Sciatic nerve (tissue), 2 donors: Measurements from ENCODE around the gene HABP2. TPM values are rescaled to one million over a fixed set of nuclear protein-coding genes. Genes with fewer than 3 reads are reported as not detected.

ENCODE experiments used
- ATAC-seq: fragments of 200-7000 bp; cut with Tn5 transposase; one replicate; pipeline ENCODE4 v1.9.1; 2020; ENCODE audit warnings: mild to moderate bottlenecking, moderate library complexity
- DNase-seq: peaks from one replicate; pipeline ENCODE4 v3.0.0-alpha.2; 2020; ENCODE audit warnings: low spot score
- intact Hi-C: fragments of 100-400 bp; cut with DNase I; formaldehyde crosslinking; loops from one replicate; pipeline ENCODE4 v1.14.2; 2022
- total RNA-seq: library from RNA; stranded (reverse); fragmentation: NEBNext Ultra II Directional; extraction: Animal tissue kit (Norgen Biotek cat#: 25700); gene quantifications from one replicate; pipeline ENCODE4 v1.2.1, GENCODE V29; 2021
- donor health status: DM: no; HTN: no; CAD: no.
- donor health status: DM: no; HTN: no; CAD: no.

The HABP2 gene
- total RNA-seq, 1 donor from 2014 or later, result not detected

DNA sequence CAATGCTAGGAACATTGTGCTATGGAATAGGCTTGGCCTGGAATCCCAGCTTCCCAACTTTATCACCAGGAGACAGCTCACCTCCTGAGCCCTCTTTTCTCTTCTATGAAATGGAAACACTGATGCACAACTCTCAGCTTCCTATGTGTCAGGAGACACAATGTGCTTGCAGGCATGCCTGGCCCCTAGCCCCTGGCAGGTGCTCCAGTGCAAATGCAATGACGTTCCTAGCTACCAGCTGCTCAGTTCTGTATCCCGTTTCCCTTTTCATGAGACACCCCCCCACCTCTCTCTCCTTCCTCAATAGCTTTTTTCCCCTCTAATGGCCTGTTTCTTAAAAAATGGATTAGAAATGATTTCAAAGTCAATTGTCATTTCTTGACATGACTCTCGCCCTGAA lies 30.7 kb downstream of the HABP2 start:
- DNase-seq (no peak), ATAC-seq (no peak)
- intact Hi-C loops, result no loop called here

DNA sequence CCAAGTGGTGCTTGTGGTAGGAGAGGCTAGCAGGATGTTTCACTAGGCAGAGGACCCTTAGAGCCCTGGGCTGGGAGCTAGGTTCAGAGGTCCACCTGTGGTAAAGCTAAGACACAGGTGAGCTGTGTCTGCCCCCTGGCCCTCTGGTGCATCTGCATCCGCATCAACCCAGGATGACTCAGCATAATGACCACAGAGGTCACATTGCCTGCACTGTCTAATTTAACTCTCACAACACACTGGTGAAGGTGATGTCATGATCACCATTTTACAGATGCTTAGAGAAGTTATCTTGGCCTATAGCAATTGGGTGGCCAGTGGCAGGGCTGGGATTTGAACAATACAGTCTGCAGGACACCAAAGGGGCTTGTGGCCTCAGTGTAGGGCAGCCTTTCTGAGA lies 33.1 kb downstream of the HABP2 start:
- no peak for DNase-seq
- intact Hi-C loops, result no loop called here
- ATAC-seq, result no peak

DNA sequence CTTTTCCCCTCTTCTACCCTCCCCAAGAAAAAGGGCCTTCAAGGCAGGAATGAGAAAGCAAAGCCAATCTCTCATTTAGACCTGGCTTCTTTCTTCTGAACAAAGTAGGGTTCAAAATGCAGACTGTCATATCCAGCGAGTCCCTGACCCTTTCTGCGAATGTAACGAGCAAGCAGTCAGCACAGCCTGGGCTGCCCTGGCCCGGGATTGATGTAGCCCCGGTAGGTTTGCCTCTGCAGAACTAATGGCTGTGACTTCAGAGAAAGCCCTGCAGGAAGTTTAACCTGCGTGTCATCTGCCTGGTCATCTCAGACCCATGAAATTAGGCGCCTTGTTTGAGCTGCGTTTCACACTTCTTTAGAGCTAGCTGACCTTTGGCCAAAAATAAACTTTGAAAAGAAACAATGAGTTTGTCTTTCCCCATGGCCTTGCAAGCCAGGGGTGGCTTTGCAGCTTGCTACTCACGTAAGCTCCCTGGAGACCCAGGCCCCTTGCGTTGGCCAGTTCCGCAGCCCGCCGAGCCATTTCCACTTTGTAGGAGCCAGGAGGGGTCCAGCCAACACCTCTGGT lies 36.4 kb downstream of the HABP2 start:
- ATAC-seq (no peak), DNase-seq (no peak)
- intact Hi-C loops, result no loop called here

DNA sequence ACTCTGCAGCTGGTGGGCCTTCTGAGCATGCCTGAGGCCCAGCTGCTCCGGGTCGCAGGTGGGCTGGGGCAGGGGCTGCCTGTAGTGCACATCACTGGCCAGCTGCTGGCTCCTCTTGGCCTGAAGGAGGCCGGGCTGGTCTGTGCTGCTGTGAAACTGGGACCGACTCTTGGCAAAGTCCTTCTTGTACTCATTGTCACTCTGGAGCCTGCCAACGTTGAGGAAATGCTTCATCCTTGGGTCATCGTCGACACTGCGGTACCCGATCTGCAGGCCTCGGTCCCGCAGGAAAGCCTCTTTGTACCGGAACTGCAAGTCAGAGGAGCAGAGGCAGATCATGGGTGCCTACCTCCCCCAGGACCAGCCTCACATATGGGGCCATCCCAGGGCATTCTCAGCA lies 37.7 kb downstream of the HABP2 start:
- intact Hi-C loops, result no loop called here
- ATAC-seq (no peak), DNase-seq (no peak)

DNA sequence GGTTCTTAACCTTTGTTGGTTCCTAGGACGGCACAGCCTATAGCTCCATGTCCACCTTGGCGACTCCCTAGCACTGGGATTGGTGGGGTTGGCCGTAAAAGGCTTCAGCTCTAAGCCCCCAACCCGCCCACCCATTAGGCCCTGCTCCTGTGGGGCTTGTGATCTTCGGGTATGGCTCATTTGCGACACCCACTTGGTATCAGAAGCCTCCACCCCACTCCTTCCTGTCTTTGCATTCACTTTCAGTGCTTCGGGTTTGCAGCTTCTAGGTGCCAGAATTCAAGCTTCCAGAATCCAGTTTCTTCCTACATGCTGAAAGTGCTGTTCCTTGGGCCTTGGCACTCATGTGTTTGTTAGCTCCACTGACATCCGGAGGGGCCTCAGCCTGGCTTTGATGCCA lies 39.5 kb downstream of the HABP2 start:
- DNase-seq, result no peak
- no peak for ATAC-seq
- intact Hi-C loops, result no loop called here

DNA sequence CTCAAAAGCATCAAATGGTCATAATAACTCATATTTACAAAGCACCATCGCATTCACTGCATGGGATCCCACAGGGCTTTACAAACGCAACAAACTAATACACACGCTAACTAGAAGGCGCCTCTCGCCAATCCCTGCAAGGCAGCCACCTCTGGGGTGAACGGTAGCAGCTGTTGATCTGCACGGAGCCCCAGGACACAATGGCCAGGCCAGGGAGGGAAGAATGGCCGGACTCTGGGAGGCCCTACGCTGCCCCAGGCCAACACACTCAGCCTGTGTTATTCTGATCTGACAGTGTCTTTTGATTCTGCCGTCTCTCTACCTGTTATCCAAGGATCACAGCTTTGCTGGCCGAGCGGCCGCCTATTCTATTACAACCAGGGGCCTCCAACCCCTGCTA lies 41.8 kb downstream of the HABP2 start:
- intact Hi-C loops, result no loop called here
- DNase-seq (no peak), ATAC-seq (no peak)

DNA sequence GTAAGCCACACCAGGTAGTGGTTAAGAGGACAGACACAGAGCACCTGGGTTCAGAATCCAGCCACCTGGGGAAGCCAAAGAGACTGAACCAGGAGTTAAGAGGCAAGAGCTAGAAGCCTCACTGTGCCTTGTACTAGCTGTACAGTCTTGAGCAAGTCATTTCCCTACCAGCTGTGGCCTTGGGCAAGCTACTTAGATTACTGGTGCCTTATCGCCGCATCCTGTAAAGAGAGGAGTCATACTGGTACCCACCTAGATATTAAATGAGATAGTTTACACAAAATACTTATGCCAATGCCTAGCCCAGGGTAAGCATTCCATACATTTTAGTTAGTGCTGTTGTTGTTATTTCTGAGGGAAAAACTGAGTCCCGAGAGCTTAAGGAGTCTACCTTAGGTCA lies 47.7 kb downstream of the HABP2 start:
- DNase-seq (no peak), ATAC-seq (no peak)
- intact Hi-C loops, result no loop called here

DNA sequence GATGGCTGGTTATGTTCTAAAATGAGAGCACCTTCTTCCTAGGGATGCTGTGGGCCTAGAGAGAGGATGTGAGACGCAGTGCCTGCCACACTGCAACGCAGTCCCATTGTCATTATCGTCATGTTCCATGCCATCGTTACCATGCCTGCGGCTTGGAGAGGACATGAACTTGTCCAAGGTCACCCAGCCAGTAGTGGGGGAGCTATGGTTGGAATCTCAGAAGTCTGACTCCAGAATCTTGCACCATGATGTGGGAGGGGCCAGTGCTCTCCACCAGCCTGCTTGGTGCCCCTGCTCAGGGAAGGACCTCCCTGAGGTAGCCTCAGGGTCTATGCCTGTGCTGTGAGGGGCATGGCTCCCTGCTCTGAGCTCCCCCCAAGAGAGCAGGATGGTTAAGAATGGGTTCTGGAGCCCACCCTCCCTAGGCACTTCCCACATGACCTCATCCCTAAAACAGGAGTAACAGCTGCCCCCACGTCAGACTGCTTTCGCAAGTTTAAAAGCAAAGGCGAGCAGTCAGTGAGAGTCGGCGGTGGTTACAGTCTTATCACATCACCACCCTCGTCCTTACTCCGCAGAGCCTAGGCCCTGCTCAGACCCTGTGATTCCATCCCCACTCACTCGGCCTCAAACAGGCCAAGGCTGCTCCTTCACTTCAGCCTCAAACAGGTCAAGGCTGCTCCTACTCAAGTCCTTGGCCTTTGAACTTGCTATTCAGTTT lies 50.4 kb downstream of the HABP2 start:
- DNase-seq, result no peak
- intact Hi-C loops, result no loop called here
- ATAC-seq, result no peak

DNA sequence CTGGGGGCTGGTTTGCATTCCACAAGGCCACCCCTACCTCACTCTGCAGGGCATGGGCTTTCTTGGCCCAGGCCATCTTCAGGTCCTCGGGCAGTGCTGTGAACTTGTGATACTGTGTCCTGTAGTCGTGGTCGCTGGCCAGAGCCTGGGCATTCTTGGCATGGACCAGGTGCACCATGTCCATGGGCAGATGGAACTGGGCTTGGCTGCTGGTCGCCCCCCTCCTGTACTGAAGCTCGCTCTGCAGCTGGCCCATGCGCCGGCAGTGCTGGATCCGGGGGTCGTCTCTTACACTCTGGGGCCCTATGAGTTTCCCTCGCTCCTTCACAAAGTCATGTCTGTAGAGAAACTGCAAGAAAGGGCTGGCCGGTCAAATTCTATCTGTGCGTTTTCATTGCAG lies 51.7 kb downstream of the HABP2 start:
- intact Hi-C loops, result no loop called here
- no peak for ATAC-seq
- DNase-seq, result no peak

DNA sequence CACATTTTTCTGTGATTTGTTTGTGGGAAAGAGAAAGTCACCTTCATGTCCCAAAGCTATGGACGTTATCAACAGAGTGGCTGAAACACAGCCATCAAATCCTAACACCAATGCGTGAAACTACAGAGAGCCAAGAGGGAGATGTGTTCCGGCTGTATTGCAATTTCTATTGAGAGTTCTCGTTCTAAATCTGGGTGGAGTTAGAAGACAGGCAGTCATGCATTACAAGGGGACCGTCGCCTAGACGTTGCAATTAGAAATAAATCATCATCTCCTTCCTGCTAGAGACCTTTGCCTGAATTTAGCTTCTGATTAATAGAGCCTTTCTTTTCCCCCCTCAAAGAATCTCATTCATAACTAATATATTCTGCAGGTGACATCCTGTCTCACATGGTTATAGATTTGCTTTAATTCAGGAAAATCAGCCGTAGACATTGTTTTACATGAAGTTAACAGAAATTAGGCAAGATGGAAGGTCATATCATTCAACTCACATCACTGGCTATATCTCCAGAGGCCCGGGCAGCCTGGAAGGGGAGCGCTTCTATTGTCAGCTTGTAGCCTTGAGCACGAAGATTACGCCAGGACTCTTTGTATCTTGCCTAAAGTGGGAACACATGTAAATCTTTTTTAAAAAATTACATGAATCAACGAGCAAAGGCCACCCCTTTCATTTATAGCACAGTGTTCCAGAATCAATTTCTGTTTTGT lies 52.6 kb downstream of the HABP2 start:
- DNase-seq (no peak), ATAC-seq (no peak)
- intact Hi-C loops, result no loop called here

DNA sequence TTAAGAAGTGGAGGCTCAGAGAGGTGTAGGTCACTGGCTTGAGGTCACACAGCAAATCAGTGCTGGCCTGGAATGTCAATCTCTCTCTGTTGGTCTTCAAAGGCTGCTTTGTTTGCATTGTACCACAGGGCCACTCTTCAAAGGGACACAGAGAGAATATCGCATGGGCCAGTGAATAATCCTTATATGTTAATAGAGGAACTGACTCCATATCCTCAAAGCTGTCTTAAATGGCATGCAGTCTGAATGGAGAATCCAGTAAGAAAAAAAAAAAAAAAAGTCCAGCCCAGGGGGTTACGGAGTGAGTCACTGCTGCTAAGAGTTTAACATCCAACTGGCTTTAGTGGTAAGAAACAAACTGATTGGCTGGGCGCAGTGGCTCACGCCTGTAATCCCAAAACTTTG lies 56.9 kb downstream of the HABP2 start:
- intact Hi-C loops, result no loop called here
- DNase-seq (no peak), ATAC-seq (no peak)

DNA sequence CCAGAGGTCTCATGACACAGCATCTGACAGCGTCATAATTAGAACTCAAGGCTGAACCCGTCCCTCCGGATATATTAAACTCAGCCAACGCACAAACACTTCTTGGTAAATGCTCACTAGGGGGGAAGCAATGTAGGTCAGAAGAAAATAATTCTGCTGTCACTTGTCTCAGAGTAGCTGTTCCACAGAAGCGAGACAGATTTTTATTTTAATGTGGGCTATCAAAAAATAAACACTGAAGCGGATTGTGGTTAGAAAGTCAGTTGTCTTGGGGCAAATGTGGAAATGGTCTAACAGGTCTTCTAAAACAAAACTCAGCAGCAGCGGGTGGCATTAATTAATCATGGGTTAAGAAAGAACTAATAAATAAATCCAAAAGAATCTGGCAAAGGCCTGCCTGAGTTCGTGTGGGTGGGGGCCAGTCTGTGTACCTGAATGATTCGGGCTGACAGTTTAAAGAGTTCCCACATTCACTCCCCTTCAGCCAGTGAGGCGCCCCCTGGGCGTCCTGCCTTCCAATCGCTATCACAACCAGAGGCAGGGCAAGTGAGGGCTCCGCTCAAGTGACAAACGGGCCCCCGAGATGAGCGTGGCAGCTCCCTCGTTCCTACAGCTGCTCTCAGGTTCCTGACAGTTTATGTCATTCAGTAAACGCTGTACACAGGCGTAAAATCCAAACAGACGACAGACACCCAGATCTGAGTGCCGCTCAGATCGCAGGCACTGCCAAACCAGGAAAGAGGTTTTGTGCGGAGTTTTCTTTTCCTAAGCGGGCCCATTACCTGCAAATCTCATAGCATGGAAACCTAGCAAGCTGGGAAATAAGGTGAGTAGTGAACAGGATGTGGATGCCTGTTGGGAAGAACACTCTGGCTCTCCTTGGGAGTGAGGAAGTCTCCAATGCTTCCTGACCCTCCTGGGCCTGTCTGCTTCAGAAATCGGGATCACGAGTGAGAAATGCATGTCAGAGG lies 58.1 kb downstream of the HABP2 start:
- intact Hi-C loops, result no loop called here
- ATAC-seq, result no peak
- DNase-seq, result no peak

DNA sequence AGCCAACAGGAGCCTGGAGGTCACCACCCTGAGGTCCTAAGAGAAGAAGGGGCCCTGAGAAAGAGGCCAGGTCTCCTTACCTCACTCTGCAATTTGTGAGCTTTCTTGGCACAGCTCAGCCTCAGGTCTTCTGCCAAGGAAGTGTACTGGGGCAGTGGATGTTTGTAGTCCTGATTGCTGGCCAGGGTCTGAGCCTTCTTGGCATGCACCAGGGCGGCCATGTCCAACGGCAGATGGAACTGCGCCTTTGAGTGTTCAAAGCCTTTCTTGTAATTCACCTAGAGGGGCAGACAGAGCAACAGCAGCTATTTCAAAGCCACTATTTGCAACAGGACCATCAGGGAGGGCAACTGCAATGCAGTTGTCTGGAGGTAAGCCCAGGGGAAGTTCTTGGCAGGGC lies 59.3 kb downstream of the HABP2 start:
- DNase-seq (no peak), ATAC-seq (no peak)
- intact Hi-C loops, result no loop called here

DNA sequence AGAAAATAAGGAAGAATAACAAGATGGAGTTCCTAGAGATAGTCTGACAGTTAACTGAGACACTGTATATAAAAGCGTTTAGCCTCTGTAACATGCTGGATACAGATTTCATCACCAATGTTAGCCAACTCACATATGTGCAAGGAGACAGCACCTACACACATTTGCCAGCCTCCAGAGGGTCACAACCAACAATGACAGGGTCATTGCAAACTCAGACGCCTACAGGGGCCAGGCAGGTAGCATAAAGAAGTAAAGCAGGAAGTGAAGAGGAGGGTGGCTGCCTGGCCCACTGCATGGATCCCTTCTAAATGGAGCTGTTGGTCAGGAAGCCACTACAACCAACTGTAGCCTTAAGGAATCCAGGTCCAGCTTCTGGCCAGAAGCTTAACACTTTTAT lies 60.6 kb downstream of the HABP2 start:
- intact Hi-C loops, result no loop called here
- no peak for ATAC-seq
- no peak for DNase-seq

DNA sequence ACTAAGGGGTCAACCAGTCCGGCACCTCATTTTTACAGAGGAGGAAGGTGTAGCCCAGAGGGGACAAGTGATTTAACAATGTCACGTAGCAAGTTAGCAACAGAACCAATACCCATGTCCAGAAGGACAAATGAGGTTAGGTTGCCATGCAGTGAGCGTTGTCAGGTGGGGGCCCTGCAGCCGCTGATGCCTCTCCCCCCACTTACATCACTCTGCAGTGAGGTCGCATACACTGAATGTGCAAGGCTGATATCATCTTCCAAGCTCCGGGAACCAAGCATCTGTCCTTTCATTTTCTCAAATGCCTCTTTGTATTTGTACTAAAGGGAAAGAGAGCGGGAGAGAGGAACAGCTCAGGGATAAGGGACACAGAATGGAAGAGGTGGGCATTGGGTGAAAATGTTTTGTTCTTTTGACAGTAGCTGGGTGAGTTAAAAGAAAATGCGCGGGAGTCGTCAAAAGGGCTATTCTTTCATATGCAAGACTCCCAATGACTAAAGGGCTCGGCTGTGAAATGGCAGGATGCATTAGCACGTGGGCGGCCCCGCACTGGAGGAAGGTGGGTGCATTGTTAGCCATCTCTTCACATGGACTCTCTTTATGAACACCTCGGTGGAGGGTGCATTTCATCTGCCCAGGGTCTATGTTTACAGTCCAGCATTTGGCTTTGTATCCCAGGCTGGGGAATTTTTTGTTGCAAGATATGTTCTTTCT lies 61.3 kb downstream of the HABP2 start:
- intact Hi-C loops, result no loop called here
- DNase-seq (no peak), ATAC-seq (no peak)

DNA sequence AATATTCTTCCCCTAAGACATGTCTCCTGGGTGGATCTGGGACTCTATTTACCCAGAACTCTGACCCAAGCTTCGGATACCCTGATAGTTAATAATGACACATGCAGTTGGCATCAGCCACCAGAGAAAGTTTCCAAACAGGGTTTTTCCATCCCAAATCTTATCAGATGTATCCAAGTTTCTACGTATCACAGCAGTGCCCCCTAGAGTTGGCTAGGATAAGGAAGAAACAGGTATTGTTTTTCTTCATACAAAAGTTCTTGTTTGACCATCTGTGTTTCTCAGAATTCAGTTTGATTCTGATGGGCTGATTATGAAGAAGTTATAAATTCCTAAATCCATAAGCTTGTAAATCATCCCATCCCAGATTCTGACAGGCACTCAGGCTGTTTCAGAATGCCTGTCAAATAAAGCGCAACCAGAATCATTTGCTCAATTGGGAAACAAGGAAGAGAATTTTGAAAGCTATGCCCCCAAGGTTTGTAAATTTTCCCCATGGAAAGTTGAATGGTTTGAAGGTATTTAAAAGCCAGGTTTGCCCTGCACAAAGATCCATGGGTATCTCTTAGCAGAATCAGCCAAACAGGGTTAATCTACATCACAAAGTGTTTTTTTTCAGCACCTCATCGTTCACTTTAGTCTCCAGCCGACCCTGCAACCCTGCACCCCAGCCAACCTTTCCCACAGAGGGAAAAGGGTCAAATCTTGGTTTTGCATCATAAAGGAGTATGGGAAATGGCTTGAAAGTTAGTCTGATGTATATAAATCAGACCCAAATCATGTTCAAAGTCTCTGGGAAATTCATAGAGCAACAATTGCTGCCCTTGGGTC lies 63.6 kb downstream of the HABP2 start:
- ATAC-seq (no peak), DNase-seq (no peak)
- intact Hi-C loops, result no loop called here

DNA sequence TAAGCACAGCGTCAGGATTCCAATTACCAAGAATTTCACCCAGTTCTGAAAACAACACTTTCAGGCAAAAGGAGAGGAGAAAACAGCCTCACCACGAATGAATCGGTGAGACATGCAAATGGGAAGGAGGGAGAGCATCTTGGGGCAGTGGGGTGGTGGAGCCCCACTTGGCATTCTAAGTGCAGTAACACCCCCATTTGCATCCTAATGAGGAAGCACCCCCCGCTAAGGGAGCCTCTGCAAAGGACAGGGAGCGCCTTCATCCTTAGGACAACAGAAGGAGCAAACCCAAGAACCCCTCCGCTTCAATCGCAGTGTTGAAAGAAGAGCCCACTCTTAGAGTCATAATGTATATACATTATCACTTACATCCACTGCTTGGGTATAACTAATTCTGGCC lies 64.2 kb downstream of the HABP2 start:
- intact Hi-C loops, result no loop called here
- no peak for DNase-seq
- no peak for ATAC-seq

DNA sequence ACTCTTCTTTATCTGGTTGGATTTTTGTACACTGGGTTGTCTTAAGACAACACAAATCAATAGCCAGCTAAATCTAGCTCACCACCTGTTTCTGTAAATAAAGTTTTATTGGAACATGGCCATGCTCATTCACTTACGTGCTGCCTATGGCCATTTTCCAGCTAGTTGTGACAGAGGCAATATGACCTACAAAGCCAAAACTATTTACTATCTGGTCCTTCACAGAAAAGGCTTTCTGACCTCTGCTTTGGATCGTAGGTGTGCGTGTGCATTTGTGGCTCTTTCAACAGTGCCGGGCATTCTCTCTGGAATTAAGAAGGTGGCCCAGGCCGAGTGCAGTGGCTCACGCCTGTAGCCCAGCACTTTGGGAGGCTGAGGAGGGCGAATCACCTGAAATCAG lies 65.5 kb downstream of the HABP2 start:
- intact Hi-C loops, result no loop called here
- no peak for ATAC-seq
- DNase-seq, result no peak
